GM21717 (cell line): Measurements from ENCODE around the gene SUFU.

Experiments used
- ATAC-seq: cut with Tn5 transposase; IDR thresholded peaks from one replicate; pipeline ENCODE4 v1.9.1; 2021; ENCODE audit warnings: mild to moderate bottlenecking, moderate library complexity; ENCODE audit not compliant: unreplicated experiment

The SUFU gene

DNA sequence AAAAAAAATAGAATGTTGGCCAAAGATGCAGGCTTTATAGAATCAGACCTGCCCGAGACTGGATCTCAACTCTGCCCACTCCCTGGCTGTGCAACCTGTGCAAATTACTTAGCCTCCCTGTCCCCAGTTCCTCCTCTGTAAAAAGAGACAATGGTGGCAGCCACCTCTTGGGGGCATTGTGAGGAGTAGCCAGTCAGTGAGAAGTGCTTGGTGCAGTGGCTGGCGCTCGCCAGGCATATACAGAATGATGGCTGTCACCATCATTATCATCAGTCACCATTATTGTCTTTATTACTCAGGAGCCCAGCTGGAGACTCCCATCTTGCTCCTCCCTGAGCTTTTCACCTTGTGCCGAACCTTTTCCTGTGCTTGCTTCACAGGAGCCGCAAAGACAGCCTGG lies 111.1 kb downstream of the SUFU start:
- ATAC-seq: no peak

DNA sequence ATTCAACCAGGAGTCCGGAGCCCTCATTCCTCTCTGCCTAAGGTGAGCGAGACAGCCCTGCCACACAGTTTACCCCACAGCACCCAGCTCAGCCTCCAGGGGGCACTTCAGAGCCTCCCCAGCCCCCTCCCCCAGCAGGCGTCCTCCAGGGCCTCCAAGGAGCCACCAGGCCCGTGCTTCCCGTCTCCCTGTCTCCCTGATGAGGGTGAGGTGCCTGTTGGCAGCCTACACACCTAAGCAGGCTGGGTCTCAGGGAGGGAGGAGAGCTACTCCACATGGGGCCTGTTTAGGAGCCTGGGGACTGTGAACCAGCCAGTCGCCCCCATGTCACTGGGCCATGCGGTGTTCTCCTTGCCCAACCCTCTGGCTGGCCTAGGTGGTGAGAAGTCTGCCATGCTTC lies 111.6 kb downstream of the SUFU start:
- ATAC-seq: no peak

DNA sequence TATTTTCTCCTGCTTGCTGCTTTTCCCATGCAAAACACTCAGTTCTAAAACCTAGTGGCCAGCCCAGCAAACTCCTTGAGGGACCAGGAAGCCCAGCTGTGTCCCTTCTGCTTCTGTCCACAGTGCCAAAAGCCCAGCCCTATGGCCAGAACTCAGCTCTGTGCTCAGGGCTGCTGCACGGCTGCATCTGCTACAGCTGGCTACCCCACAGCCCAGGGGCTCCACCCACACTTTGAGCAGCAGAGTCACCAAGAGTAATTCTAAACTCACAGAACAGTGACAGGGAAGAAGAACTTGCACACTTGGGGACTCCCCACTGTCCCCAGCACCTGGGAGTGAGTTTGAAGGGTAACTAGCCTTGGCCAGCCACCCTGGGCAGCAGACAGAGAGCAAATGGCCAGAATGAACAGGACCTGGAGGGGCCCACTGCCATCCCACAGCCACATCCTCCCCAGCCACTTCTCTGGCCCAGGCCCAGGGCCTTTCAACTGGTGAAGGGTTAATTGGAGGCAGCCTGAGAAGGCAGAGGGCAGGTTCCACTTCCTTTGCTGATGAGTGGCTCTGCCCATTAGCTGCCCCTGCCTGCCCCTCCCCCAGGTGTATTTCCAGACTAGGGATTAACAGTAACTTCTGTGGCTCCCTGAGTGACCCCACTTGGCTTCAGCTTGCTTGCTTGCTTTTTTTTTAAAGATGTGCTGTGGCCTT lies 112.4 kb downstream of the SUFU start:
- ATAC-seq: no peak

DNA sequence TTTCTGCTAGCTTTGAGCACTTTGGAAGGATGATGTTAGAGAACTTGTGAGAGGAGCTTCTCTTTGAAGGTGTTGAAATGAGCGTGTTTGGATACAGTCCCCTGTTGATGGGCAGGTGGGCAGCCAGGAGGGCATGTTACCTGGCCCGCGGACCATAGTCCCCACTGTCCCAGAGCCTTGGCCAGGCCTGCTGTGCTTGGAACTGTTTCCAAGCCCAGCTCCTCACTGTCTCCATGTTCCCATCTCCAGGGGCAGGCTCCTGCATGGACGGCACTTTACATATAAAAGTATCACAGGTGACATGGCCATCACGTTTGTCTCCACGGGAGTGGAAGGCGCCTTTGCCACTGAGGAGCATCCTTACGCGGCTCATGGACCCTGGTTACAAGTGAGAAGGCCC lies 113.3 kb downstream of the SUFU start:
- no peak for ATAC-seq

DNA sequence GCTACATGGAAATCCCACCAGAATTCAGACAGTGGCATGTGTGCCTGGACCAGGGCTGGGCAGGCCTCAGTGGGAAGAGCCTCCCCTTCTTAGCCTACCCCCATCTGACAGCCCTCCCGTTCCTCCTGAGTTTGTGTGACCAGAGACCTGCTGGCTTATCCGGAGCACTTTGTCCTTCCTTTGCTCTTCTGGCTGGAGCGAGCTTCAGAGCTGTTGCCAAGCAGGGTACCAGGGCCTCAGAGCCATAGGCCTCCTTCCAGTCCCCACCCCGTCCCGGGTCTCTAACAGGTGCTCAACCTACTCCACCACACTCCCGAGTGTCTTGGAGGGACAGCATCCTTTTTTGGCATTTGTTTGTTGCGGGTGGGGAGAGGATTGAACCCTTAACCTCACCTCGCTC lies 114.0 kb downstream of the SUFU start:
- no peak for ATAC-seq

DNA sequence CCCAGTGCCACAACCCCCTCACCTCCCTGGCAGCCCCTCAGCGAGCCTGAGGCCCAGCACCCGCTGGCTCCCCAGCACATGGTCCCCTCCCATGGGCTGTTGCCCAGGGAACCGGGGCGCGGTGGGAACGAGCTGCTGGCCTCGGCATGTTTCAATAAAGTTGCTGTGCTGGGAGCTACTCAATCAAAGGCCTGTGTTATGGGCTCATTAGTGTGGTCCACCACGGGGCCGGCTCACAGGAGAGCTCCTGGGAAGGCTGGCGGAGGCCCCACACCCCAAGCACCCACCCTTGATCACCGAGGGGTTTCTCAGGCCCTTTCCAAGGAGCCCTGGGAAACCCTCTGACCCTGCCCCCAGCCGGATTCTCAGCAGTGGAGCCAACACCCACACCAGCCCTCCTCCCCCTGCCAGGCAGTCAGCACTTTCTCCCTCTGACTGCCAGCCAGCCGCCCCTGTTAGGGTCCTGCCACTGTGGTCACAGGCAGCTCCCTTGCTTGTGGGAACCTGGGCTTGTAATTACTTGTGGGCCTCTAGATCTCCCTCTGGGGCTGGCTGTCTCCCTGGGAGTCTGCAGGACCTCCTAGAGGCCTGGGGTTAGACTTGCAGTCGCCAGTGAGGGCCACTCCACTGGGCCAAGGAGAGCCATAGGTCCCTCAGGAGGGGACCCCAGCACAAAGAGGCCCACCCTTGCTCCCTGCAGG lies 115.7 kb downstream of the SUFU start:
- ATAC-seq: no peak

DNA sequence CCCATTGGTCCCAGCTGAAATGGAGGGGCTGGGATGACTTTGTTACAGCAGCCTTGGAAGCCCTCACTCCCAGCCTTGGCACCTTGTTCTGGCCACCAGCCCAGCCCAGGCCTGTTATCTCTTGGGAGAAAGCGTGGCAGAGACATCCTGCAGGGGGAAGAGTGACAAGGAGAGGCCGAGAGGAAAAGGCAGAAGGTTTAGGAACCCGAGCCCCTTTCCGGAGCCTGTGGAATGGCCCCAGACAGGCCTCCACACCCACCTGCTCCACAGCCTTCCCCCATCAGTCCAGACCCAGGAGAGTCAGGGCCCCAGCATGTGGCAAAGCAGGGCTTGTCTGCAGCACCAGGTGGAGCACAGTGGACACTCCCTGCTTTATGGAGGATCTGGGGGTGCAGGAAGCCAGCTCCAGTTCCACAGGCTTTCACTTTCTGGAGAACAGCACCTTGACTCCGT lies 116.4 kb downstream of the SUFU start:
- no peak for ATAC-seq

DNA sequence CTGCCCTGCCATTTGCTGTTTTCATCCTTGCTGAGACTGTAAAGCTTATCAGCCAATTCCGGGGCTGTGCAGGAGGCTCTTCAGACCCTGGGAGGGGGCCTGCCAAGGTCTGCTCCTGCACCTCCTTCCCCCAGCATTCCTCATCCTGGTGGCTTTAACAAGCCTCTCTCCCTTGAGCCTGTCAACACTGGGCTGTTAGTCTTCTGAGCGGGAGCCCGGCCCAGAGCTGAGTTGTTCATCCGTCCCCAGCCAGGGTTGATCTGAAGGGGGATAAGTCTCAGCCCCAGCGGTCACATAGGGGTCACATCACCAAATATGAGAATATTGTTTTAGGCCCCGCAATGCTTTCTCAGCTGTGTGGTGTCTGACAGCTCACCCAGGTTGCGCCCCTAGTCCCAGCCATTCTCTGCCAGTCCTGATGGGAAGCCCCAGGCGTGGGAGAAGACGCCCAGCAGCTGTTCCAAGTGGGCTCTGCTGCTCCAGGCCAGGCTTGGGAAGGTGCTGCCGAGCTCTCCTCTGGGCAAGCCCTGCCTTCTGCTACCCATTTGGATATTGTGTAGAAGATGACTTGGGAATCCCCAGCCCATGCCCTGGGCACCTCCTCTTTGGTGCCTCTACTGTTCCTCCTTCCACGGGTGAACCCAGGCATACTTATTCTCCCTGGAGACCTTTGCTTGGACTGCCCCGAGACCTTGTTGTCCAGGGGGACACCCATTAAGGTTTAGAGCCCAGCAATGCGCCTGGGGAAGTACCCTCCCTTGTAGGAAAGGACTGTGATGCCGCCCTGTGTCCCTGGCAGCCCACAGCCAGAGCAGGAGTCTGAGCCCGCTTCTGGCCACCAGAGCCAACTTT lies 117.0 kb downstream of the SUFU start:
- ATAC-seq: no peak

DNA sequence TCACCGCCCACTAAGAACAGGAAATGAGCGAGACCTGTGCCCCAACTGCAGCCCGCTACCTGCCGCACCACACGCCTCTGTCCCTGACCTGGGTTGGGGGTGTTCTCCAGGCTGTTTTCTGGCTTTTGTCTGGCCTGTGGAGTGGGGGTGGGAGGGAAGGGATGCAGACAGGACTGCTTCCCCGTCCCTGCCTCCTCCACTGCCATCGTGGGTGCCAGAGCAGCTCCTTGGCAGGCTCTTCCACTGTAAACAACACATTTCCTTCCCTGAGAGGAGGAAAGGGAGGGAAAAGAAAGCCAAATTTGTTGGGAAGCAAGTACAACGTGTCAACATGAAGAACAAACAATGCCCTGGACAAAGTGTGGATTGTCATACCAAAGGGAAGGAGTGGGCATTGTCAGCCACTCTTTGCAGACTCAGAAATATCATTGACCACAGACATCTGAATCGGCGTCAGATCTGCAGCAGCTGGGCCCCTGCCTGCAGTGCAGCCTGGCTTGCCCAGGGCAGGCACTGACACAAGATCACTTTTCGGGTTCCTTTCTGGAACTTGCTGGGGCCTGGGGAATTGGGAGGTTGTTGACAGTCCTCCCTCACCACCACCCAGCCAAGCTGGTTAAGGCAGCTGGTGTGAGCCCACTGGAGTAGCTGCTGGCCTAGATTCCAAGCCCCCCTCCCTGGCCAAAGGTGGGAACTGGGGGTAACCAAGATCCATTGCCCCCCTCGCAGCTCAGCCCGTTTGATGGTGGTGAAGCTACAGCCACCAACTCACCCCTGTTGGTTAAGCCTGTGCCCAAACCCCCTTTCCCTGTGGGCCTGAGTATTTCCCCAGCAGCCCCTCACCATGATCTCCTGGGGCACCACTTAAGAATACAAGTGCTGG lies 117.9 kb downstream of the SUFU start:
- no peak for ATAC-seq

DNA sequence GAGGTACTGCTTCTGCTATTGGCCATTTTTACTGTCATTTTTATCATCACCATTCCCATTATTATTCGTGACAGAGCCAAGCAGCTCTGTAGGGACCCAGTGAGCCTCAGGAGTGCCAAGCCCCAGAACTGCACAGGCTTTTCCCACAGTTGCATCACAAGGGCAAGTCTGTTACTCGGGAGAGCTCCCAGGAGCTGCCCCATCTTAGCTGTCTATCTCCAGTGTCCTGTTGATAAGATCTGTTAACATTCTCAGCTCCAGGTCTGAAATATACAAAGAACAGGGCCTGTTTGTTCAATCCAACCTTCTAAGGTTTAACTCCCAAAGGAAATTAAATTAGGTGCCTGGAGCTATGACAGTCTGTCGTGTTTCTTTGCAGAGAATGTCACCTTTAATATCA lies 120.3 kb downstream of the SUFU start:
- ATAC-seq: no peak

DNA sequence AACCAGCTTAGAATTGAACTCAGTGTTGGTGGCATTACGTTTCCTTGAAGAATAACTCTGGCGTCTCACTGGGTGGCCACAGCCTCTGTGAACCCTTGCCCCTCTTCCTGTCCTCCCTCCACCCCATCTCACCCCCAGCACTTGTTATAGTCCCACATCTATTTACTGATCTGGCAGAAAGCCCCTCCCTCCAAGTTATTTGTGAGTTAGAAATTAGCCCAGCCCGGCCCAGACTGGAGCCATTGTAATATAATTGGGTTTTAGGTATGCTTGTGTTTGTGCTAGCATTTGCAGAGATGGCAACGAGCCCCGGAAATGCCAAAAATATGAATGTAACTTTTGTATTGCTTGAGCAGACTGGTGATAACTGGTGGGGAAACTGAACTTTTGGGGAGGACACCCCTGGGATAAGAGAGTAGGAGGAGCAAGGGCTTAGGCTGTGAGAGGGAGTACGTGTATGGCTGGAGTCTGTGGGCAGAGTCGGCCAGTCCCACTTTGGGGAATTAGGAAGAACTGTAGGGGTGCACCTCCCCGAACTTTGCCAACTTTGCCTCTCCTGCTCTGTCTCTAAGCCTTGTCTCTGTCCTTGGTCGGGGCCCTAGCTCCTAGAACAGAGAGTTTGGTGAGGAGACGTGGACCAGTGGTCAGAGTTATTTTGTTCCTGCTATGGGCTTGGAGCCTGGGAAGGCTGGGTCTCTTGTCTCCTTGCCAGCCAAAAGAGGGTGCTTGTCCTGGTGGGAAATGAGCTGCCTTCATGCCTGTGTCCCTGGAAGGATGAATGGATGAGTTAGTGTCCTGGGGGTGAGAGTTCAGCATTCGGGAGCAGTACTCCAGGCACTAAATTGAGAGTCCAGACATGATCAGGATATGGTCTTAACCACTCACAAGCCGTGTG lies 121.2 kb downstream of the SUFU start:
- no peak for ATAC-seq

DNA sequence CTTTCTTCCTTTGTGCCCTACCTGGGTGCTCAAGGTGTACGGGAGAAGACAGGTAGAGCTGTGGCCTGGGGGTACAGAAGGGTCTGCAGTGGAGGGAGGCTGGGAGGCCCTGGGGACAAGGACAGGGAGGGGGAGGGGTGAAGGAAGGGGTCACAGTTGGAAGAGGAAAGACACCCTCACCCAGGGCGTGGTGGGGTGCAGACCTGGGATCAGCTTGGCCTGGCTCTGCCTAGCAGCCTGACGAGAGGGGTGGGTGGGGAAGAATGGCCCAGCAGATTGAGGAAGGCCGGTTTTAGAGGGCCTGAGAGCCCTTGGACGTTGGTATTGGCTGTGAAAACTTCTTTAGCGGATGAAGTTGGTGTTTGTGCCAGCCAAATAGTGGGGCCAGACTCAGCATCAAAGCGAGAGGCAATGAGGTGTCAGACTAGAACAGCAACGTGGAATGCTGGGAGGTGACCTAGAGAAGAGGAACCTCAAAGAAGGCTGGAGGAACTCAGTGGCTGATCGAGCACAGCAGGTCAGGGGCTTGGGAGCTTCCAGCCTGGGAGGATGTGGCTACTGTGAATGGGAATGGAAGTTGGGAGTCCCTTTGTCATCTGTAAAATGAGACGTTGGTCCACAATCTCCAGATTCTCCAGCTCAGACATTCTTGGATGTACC lies 122.4 kb downstream of the SUFU start:
- no peak for ATAC-seq

DNA sequence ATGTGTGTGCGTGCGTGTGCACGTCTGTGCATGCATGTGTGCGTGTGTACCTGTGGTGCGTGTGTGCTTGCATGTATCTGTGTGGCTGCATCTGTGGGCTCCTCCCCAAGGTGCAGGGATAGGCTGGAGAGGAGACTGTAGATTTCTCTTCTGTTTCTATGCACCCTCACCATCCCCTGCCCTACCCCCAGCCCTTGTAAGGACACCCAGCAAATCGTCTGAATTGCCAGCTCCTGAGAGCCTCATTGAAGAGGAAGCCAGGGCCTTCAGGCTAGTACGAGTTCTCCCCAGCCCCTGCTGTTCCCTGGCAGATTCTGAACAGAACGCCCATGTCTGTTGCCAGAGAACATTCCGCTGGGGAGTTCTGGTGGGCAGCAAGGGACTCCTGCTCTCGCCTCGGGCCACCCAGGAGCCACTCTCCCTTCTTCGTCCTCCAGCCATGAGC lies 123.5 kb downstream of the SUFU start:
- no peak for ATAC-seq

DNA sequence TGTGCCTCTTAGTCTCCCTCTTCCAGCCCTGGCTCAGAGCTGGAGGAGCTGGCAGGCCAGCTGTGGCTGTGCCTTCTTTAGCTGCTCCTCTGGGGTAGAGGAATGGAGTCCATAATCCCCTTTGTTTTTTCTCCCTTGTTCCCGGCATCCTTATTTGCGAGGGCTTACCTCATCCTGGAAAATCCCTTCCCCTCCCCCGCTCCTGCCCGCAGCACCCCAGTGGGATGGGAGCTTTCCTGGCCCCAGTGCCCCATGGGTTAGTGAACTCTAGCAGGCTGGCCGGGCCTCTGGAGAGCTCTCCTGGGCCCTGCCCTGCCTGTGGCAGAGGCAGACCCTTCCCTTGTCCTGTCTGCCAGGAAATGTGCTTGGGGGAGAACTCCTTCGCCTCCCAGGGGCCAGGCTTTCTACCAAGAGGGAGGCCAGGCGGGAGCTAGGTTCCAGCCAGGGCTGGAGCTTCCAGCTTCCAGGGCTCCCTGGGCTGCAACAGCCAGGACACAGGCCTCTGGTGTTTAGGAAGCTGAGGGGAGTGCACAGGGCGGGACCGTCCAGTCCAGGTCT lies 124.0 kb downstream of the SUFU start:
- no peak for ATAC-seq

DNA sequence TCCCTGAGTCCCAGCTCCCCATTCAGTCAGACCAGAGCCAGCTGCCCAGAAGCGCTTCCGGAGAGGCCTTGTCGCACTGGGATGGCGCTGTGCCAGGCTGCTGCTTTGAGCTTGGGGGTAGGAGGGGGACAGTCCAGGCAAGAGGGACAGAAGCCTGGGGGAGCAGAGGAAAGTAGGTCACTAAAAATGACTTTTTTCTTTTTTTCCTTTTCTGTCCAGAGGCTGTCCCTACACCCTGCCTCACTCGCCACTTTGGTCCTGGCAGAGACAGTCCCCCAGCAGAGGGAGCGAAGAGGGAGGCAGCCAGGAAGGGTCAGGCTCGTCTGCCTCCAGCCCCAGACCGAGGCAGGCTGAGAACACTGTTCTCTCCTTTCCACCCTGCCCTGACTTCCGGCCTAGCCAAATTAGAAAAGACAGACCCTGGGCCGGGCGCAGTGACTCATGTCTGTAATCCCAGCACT lies 124.7 kb downstream of the SUFU start:
- no peak for ATAC-seq

DNA sequence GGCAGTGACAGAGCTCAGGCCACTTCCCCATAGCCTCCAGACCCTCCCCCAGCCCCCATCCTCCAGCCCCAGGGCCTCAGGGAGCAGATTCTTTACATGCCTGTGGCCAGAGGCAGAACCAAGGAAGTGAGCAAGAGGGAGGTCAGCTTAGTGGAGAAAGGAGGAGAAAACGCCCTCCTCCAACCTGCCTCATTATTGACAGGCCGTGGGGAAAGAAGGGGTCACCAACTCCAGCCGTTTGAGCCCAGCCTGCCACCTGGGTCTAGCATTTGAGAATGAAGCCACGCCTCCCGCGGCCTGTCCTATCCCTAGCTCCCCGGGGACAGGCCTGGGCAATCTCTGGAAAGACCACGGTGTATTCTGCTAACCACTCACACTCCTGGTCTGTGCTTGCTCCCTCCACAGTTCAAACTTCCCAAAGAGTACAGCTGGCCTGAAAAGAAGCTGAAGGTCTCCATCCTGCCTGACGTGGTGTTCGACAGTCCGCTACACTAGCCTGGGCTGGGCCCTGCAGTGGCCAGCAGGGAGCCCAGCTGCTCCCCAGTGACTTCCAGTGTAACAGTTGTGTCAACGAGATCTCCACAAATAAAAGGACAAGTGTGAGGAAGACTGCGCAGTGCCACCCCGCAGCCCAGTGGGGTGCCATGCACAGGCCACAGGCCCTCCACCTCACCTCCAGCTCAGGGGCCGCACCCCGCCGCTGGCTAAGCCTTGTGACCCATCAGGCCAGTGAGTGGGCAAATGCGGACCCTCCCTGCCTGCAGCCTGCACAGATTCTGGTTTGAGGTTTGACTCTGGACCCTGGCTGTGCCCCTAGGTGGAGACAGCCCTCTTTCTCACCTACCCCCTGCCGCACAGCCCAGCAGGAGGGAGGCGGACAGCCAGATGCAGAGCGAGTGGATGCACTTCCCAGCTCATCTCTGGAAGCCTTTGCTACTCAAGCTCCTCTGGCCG lies 126.2 kb downstream of the SUFU start:
- ATAC-seq: no peak

DNA sequence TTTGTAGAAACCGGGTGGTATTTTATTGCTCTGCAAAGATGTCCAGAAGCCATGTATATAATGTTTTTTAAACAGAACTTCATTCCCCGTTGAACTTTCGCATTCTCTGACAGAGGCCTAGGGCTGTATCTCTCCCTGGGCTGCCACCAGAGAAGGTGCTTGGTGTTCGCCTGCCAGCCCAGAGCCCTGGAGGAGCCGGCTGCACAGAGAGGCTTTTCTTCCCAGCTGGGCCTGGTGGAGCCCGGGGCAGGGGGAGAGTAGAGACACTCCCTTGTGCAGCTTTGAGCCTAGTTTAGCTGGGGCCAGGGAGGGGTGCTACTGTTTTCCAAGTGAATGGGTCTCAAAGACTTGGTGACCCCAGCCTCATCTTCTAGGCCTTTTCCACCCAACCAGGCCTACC lies 126.9 kb downstream of the SUFU start:
- no peak for ATAC-seq
